H9 (cell line): ENCODE measurements around the gene DOCK11. TPM values are rescaled to one million over a fixed set of nuclear protein-coding genes. Genes with fewer than 3 reads are reported as not detected.

Source experiments
- DNase-seq: peaks from one replicate; pipeline ENCODE4 v3.0.0-alpha.2; 2017
- H2AFZ ChIP-seq: one replicate; pipeline ENCODE4 v1.6.1; 2013; ENCODE audit warnings: mild to moderate bottlenecking, low read length, control low read depth, moderate library complexity
- H2AK5ac ChIP-seq: 2 replicates; pipeline ENCODE4 v1.6.1; 2013; ENCODE audit warnings: low read length, control low read depth, mixed read lengths; ENCODE audit not compliant: insufficient read length
- H2BK120ac ChIP-seq: one replicate; pipeline ENCODE4 v1.6.1; 2013; ENCODE audit warnings: low read depth, mild to moderate bottlenecking, low read length, control low read depth, inconsistent platforms; ENCODE audit not compliant: poor library complexity, severe bottlenecking
- H2BK12ac ChIP-seq: 2 replicates; pipeline ENCODE4 v1.6.1; 2013; ENCODE audit warnings: low read length, control low read depth, mixed read lengths, low read depth; ENCODE audit not compliant: insufficient read length
- H2BK15ac ChIP-seq: 2 replicates; pipeline ENCODE4 v1.6.1; 2013; ENCODE audit warnings: low read depth, low read length, control low read depth
- H2BK20ac ChIP-seq: one replicate; pipeline ENCODE4 v1.6.1; 2013; ENCODE audit warnings: low read depth, mild to moderate bottlenecking, low read length, control low read depth, inconsistent platforms; ENCODE audit not compliant: poor library complexity, severe bottlenecking
- H2BK5ac ChIP-seq: 2 replicates; pipeline ENCODE4 v1.6.1; 2013; ENCODE audit warnings: low read length, control low read depth, mixed read lengths; ENCODE audit not compliant: insufficient read length
- H3K14ac ChIP-seq: 2 replicates; pipeline ENCODE4 v1.6.1; 2013; ENCODE audit warnings: low read length, control low read depth; ENCODE audit not compliant: insufficient read depth
- H3K18ac ChIP-seq: 2 replicates; pipeline ENCODE4 v1.6.1; 2013; ENCODE audit warnings: low read depth, mild to moderate bottlenecking, mixed read lengths, low read length, control low read depth; ENCODE audit not compliant: insufficient read length
- H3K23ac ChIP-seq: 2 replicates; pipeline ENCODE4 v1.6.1; 2013; ENCODE audit warnings: low read length, control low read depth, mixed read lengths, low read depth; ENCODE audit not compliant: insufficient read length
- H3K23me2 ChIP-seq: 2 replicates; pipeline ENCODE4 v1.6.1; 2013; ENCODE audit warnings: low read depth, mild to moderate bottlenecking, mixed read lengths, low read length, control low read depth; ENCODE audit not compliant: insufficient read length, poor library complexity, severe bottlenecking
- H3K27ac ChIP-seq: 2 replicates; pipeline ENCODE4 v1.5.1; 2013; ENCODE audit warnings: low read length, control low read depth, mixed read lengths, low read depth; ENCODE audit not compliant: insufficient read length
- H3K27me3 ChIP-seq: 2 replicates; pipeline ENCODE4 v1.6.1; 2013; ENCODE audit warnings: low read length, control low read depth, inconsistent platforms; ENCODE audit not compliant: insufficient read depth
- H3K4ac ChIP-seq: 2 replicates; pipeline ENCODE4 v1.6.1; 2013; ENCODE audit warnings: low read depth, mild to moderate bottlenecking, control low read depth, inconsistent platforms, low read length, moderate library complexity
- H3K4me1 ChIP-seq: 2 replicates; pipeline ENCODE4 v1.6.1; 2013; ENCODE audit warnings: low read length, control low read depth, inconsistent platforms; ENCODE audit not compliant: insufficient read depth
- H3K4me2 ChIP-seq: 2 replicates; pipeline ENCODE4 v1.6.1; 2013; ENCODE audit warnings: low read length, control low read depth, mixed read lengths; ENCODE audit not compliant: insufficient read length, insufficient read depth
- H3K56ac ChIP-seq: 2 replicates; pipeline ENCODE4 v1.6.1; 2013; ENCODE audit warnings: low read depth, mild to moderate bottlenecking, mixed read lengths, low read length, control low read depth; ENCODE audit not compliant: insufficient read length
- H3K79me1 ChIP-seq: 2 replicates; pipeline ENCODE4 v1.6.1; 2013; ENCODE audit warnings: low read depth, mild to moderate bottlenecking, moderate library complexity, low read length, control low read depth, inconsistent platforms; ENCODE audit not compliant: insufficient read depth, poor library complexity, severe bottlenecking
- H3K79me2 ChIP-seq: 2 replicates; pipeline ENCODE4 v1.6.1; 2013; ENCODE audit warnings: low read length, control low read depth, inconsistent platforms; ENCODE audit not compliant: insufficient read depth
- H3K9ac ChIP-seq: 2 replicates; pipeline ENCODE4 v1.6.1; 2013; ENCODE audit warnings: low read length, control low read depth, mixed read lengths; ENCODE audit not compliant: insufficient read length; ENCODE audit errors: extremely low read depth
- H3K9me3 ChIP-seq: one replicate; pipeline ENCODE4 v1.6.1; 2013; ENCODE audit warnings: low read depth, low read length, inconsistent platforms; ENCODE audit not compliant: control insufficient read depth
- H3T11ph ChIP-seq: one replicate; pipeline ENCODE4 v1.6.1; 2013; ENCODE audit warnings: mild to moderate bottlenecking, low read length, control low read depth, inconsistent platforms
- H4K20me1 ChIP-seq: one replicate; pipeline ENCODE4 v1.6.1; 2013; ENCODE audit not compliant: control insufficient read depth, insufficient read length, insufficient read depth
- H4K5ac ChIP-seq: 2 replicates; pipeline ENCODE4 v1.6.1; 2013; ENCODE audit warnings: low read depth, mild to moderate bottlenecking, mixed read lengths, low read length, control low read depth; ENCODE audit not compliant: insufficient read length
- H4K8ac ChIP-seq: replicated peaks from 2 replicates; pipeline ENCODE4 v1.6.1; 2013; ENCODE audit warnings: low read length, control low read depth, mixed read lengths, low read depth; ENCODE audit not compliant: insufficient read length
- H4K91ac ChIP-seq: 2 replicates; pipeline ENCODE4 v1.6.1; 2013; ENCODE audit warnings: low read depth, mild to moderate bottlenecking, moderate library complexity, mixed read lengths, low read length, control low read depth; ENCODE audit not compliant: insufficient read length
- H3K27ac Mint-ChIP-seq, 3 experiments: 2 replicates in 2 of 3; 3 replicates in 1 of 3; pipeline ENCODE4 v1.8.0; 2020 to 2021; ENCODE audit warnings: mixed read lengths in 3 of 3, mild to moderate bottlenecking in 1 of 3, moderate library complexity in 1 of 3
- H3K27me3 Mint-ChIP-seq: 2 replicates; pipeline ENCODE4 v1.8.0; 2021; ENCODE audit warnings: low read depth, mild to moderate bottlenecking, moderate library complexity, mixed read lengths
- H3K36me3 Mint-ChIP-seq, 3 experiments: 2 replicates in 2 of 3; 3 replicates in 1 of 3; pipeline ENCODE4 v1.8.0; 2020 to 2021; ENCODE audit warnings: low read depth in 3 of 3, mixed read lengths in 3 of 3; ENCODE audit not compliant: insufficient read depth in 1 of 3
- H3K4me1 Mint-ChIP-seq, 2 experiments: 2 replicates each; pipeline ENCODE4 v1.8.0; 2020; ENCODE audit warnings: mixed read lengths in 2 of 2
- H3K4me3 Mint-ChIP-seq, 2 experiments: 2 replicates in 1 of 2; 3 replicates in 1 of 2; pipeline ENCODE4 v1.8.0; 2020 to 2021; ENCODE audit warnings: mild to moderate bottlenecking in 2 of 2, mixed read lengths in 2 of 2, moderate library complexity in 1 of 2
- H3K9me3 Mint-ChIP-seq, 2 experiments: 2 replicates in 1 of 2; 3 replicates in 1 of 2; pipeline ENCODE4 v1.8.0; 2020; ENCODE audit warnings: mild to moderate bottlenecking in 2 of 2, mixed read lengths in 2 of 2, moderate library complexity in 1 of 2
- WGBS: extraction: QIAGEN DNeasy Blood & Tissue Kit; methylation state at CpG from one replicate; pipeline ENCODE4 v1.1.7; 2013; ENCODE audit warnings: missing lambda C conversion rate, low lambda C conversion rate, mixed read lengths; ENCODE audit not compliant: insufficient read length; ENCODE audit errors: extremely low coverage; 5-methylcytosine and 5-hydroxymethylcytosine counted together
- total RNA-seq: library from RNA; stranded (reverse); gene quantifications from 2 replicates; pipeline ENCODE4 v1.2.1, GENCODE V29; 2021
- TF ChIP-seq, protein P1 (sequence below): fragments of 200-600 bp; sonication (generic); conservative IDR thresholded peaks from 3 replicates; pipeline ENCODE4 v1.8.0; 2021; ENCODE audit warnings: antibody characterized with exemption, mild to moderate bottlenecking

DOCK11 gene
- total RNA-seq, 1 experiment from 2014 or later, result 6.2 TPM

DNA sequence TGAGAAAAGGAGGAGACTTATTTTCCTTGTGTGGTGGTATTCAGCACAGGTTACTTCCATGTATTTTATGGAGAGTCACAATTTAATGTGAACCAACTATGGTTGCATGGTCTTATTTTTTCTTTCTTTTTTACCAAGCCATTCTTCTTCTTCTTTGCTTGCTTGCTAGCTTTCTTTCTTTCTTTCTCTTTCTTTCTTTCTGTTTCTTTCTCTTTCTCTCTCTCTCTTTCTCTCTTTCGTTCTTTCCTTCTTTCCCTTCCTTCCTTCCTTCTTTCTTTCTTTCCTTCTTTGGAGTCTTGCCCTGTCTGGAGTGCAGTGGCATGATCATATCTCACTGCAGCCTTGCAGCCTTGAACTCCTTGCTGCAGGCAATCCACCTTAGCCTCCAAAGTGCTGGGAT is 68.9 kb downstream of the DOCK11 start:
- Histone ChIP-seq H3K27ac (no peak overlapping the region), H3K4ac (no peak overlapping the region), H2BK5ac (no peak overlapping the region), H2AK5ac (no peak overlapping the region), H4K91ac (no peak overlapping the region), H3K56ac (no peak overlapping the region), H3T11ph (no peak overlapping the region), H2BK120ac (no peak overlapping the region), H3K79me1 (no peaks in the 10 kb centered on the region), H3K79me2 (no peaks in the 10 kb centered on the region), H2BK12ac (no peak overlapping the region), H4K8ac (no peak overlapping the region), H3K9me3 (peaks cover 9% of the 10 kb centered on the region), H3K9ac (no peak overlapping the region), H2AFZ (no peak overlapping the region), H3K4me1 (no peaks in the 10 kb centered on the region), H3K23me2 (no peaks in the 10 kb centered on the region), H3K14ac (no peak overlapping the region), H3K27me3 (no peaks in the 10 kb centered on the region), H2BK20ac (no peak overlapping the region), H3K23ac (no peak overlapping the region), H2BK15ac (no peak overlapping the region), H3K4me2 (no peak overlapping the region), H4K5ac (no peak overlapping the region), H4K20me1 (no peaks in the 10 kb centered on the region), H3K18ac (no peak overlapping the region)
- H3K4me1 Mint-ChIP-seq, result peaks cover 7 to 8% of the 10 kb centered on the region in 2 experiments
- no peak overlapping the region for H3K4me3 Mint-ChIP-seq
- WGBS, result no CpG with 5 or more reads among the region's 1 CpG
- no peaks in the 10 kb centered on the region; the same call in 1 of the 2 replicates for H3K27me3 Mint-ChIP-seq
- no peak for DNase-seq
- H3K9me3 Mint-ChIP-seq, result peaks cover 0 to 50% of the 10 kb centered on the region in 2 experiments; a peak in 3 of 5 replicates
- TF ChIP-seq, protein P1, sequence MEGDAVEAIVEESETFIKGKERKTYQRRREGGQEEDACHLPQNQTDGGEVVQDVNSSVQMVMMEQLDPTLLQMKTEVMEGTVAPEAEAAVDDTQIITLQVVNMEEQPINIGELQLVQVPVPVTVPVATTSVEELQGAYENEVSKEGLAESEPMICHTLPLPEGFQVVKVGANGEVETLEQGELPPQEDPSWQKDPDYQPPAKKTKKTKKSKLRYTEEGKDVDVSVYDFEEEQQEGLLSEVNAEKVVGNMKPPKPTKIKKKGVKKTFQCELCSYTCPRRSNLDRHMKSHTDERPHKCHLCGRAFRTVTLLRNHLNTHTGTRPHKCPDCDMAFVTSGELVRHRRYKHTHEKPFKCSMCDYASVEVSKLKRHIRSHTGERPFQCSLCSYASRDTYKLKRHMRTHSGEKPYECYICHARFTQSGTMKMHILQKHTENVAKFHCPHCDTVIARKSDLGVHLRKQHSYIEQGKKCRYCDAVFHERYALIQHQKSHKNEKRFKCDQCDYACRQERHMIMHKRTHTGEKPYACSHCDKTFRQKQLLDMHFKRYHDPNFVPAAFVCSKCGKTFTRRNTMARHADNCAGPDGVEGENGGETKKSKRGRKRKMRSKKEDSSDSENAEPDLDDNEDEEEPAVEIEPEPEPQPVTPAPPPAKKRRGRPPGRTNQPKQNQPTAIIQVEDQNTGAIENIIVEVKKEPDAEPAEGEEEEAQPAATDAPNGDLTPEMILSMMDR, result no peak
- no peak overlapping the region for H3K27ac Mint-ChIP-seq
- peaks cover 3 to 4% (median 3%) of the 10 kb centered on the region in 3 experiments; a peak in 5 of 7 replicates for H3K36me3 Mint-ChIP-seq
